ENCODE results near the gene GARNL3. TPM values are rescaled to one million over a fixed set of nuclear protein-coding genes. Genes with fewer than 3 reads are reported as not detected.

GARNL3 gene
- total RNA-seq, 1 donor from 2014 or later = 5.6 TPM

DNA sequence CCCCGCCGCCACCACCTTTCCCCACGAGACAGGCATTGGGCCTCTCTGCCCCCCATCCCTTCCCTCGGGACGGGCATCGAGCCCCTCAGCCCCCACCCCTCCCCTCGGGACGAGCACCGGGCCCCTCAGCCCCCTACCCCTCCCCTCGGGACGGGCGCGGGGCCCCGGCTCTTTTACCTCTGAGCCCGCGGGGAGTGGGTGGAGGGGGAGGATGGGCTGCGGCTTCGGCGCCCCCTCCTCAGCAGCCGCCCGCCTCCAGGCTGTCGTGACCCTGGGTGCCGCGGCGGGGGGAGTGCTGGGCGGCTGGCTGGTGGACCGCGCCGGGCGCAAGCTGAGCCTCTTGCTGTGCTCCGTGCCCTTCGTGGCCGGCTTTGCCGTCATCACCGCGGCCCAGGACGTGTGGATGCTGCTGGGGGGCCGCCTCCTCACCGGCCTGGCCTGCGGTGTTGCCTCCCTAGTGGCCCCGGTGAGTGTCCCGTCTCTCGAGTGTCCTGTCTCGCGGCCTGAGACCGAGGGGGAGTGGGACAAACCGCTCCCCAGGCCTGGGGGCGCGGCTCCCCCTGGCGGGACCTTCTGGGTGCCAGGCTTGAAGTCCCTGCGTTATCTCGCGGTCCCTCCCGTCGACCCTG is 133.2 kb downstream of the GARNL3 start:
- no peak for DNase-seq (ENCODE audit: low spot score)

- DNase-seq (ENCODE audit: low spot score) = no peak
These were observed 133.7 kb downstream of the GARNL3 start for GRCh38 chr9:127398275-127398647.

GRCh38 chr9:127398715-127399400 is 134.3 kb downstream of the GARNL3 start:
- no peak for DNase-seq (ENCODE audit: low spot score)

- no peak for DNase-seq (ENCODE audit: low spot score)
These were observed 135.2 kb downstream of the GARNL3 start for GRCh38 chr9:127399736-127400269.

- DNase-seq (ENCODE audit: low spot score) = no peak
These were observed 138.0 kb downstream of the GARNL3 start for GRCh38 chr9:127402401-127403090.

DNA sequence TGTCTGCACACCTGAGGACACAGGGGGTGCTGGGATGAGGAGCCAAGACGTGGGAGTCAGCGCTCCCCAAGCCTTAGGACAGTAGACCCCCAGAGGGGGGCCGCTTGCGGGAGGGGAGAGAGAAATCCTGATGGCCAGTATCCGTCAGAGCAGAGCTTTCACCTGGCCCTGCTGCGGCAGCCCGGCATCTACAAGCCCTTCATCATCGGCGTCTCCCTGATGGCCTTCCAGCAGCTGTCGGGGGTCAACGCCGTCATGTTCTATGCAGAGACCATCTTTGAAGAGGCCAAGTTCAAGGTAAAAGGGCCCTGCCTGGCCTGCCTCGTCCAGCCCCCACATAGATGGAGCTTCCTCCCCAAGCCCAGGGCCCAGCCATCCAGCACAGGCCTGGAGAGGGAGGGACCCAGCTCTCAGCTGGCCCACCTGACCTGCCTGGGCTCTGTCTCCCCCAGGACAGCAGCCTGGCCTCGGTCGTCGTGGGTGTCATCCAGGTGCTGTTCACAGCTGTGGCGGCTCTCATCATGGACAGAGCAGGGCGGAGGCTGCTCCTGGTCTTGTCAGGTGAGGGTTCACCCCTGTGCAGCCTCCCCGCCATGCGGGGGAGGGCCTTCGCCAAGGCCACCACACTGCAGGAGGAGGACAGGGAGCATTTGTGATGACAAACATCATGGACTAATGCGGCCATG is 139.1 kb downstream of the GARNL3 start:
- DNase-seq (ENCODE audit: low spot score) = no peak

DNA sequence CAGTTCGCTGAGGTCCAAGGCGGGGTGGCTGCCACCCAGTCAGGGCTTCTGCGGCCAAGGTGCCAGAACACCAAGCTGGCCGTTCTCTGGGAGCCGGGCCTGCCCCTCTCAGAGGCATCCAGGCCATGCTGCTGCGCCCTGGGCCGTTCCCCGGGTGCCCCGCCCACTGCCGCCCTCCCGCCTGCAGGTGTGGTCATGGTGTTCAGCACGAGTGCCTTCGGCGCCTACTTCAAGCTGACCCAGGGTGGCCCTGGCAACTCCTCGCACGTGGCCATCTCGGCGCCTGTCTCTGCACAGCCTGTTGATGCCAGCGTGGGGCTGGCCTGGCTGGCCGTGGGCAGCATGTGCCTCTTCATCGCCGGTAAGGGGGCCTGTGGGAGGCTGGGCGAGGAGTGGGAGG is 140.1 kb downstream of the GARNL3 start:
- no peak for DNase-seq (ENCODE audit: low spot score)

- no peak for DNase-seq (ENCODE audit: low spot score)
These were observed 141.0 kb downstream of the GARNL3 start for GRCh38 chr9:127405344-127406125.

- no peak for DNase-seq (ENCODE audit: low spot score)
These were observed 142.4 kb downstream of the GARNL3 start for GRCh38 chr9:127406799-127407491.

- no peak for DNase-seq (ENCODE audit: low spot score)
These were observed 142.9 kb downstream of the GARNL3 start for GRCh38 chr9:127407492-127407843.

DNA sequence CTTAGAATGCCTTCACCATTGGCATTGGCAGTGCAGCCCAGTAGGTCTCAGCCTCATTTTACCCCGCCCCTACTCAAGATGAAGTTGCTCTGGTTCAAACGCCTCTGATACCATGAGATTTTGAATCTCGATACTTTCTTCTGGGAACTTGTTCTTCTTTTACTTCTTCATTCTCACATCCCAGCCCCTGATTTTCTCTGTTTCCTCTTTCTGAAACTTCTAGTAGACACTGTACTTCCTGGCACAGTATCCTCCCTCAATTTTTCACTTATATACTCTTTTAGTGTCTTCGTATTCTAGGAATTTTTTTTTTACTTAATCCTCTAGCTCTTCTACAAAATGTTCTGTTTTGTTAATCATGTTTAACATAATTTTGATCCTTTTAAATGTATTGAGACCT is 146.5 kb downstream of the GARNL3 start:
- no peak for DNase-seq (ENCODE audit: low spot score)

GRCh38 chr9:127415141-127415540 is 150.6 kb downstream of the GARNL3 start:
- no peak for DNase-seq (ENCODE audit: low spot score)

DNA sequence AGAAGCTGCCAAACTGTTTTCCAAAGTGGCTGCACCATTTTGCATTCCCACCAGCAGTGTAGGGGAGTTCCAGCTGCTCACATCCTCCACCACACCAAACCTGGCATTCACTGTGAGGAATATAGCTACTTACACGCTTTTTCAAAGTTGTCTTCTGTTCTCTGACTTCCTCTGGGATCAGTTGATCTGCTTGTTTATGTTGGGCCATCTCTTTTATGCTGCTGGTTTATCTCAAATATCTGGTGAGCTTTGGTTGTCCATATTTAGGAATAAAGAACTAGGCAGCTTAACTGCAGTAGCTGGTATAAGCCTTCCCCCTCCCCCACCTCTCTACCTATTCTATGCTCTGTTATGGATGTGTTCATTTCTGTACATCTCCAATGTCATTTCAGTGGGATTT is 151.1 kb downstream of the GARNL3 start:
- DNase-seq (ENCODE audit: low spot score) = no peak

DNA sequence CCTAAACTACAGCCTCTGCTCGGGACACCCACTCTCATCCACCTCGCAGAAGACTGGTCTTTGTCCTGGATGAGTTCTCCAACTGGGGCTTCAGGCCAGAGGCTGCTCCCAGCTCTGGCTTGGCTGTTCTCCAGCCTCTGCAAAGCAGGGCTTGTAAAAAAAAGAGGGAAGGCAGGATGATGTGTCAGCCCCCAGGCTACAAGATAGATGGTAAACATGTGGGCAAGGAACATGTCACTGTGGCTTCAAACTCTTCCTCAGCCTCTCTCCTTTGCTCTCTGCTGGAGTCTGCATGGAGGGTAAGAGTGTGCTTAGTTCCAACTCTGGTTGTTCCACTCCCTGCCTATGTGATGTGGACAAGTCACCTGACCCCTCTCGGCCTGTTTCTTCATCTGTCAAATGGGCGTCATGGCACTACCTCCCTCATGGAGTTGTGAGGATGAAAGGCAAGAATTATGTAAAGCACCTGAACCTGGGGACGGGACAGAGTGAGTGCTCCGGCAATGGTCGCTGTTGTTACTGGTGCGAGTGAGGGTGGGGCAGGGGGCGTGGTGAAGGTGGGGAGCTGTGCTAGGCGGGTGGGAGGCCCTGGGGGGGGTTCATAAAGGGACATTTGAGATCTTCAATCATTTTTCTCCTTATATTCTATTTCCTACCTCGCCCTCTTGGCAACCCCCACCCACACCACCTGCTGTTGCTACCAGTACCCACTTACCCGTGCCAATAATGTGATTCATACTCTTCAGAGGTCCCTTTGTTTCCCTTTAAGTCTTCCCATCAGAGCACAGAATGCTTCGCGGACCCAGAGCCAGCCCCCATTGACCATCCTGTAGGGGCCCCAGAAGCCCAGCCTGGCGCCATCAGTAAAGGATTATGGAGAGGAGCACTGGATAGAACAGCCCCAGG is 152.8 kb downstream of the GARNL3 start:
- no peak for DNase-seq (ENCODE audit: low spot score)

GRCh38 chr9:127418037-127418471 is 153.5 kb downstream of the GARNL3 start:
- DNase-seq (ENCODE audit: low spot score) = no peak

- DNase-seq (ENCODE audit: low spot score) = no peak
These were observed 154.8 kb downstream of the GARNL3 start for GRCh38 chr9:127419348-127419747.

GRCh38 chr9:127421057-127421456 is 156.5 kb downstream of the GARNL3 start:
- no peak for DNase-seq (ENCODE audit: low spot score)

DNA sequence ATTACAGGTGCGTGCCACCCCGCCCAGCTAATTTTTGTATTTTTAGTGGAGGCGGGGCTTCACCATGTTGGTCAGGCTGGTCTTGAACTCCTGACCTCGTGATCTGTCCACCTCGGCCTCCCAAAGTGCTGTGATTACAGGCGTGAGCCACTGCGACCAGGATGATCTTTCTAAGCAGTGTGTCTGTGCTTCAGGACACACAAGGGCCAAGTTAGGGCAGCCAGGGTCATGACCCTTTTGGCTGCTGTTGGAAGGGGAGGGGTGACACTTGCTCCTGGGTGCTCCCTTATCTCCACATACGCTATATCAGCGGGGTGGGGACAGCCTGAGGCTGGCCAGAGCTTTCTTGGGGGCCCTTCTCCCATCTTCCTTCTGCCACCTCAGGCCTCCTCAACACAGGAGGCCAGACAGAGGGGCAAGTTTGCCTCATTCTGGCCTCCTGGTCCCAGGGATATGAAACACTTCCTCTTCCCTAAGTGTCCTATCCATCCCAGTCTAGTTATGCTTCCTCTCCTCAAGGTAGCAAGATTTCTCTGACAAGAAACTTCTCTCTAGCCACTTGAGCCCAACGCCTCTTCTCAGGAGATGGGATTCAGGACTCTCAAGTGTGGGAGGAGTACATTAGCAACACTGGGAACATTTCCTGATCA is 157.7 kb downstream of the GARNL3 start:
- DNase-seq (ENCODE audit: low spot score) = no peak

DNA sequence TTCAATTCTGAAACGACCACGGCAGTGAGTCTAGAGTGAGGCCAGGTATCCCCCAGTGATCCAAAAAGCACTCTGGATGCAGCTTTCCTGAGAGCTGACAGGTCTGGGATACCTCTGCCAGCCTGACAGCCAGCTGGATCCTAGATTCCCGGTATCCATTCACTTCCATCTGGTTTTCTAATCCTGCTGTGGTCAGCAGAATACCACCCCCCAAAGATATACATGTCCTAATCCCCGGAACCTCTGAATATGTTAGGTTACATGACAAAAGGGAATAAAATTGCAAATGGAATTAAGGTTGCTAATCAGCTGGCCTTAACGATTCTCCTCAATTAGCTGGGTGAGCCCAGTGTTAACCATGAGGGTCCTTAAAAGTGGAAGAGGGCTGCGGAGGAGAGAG is 158.2 kb downstream of the GARNL3 start:
- no peak for DNase-seq (ENCODE audit: low spot score)

All from mesenteric fat pad (tissue), 1 donor.